Activated CD4-positive, alpha-beta T cell treated with anti-CD3 and anti-CD28 coated beads for 36 hours (primary cell): ENCODE measurements around the gene AVPR1B. TPM values are rescaled to one million over a fixed set of nuclear protein-coding genes. Genes with fewer than 3 reads are reported as not detected.
"Not testable (repeated sequence)": the region's sequence is repeated elsewhere in the genome, so short reads cannot be mapped to it uniquely, and the experiment has no call there.

Source experiments
- ATAC-seq: fragments of 200-7000 bp; cut with Tn5 transposase; one replicate; pipeline ENCODE4 v1.10.0; 2021; ENCODE audit warnings: mild to moderate bottlenecking, moderate library complexity
- CTCF ChIA-PET: fragments of 350-600 bp; sonication (Branson Sonifier 250); formaldehyde crosslinking; loops from one replicate; lab custom pipeline; 2021; ENCODE audit warnings: antibody characterized with exemption; lab: Charles Lee
- POLR2A ChIA-PET: fragments of 350-600 bp; sonication (Branson Sonifier 250); formaldehyde crosslinking; loops from one replicate; lab custom pipeline; 2021; ENCODE audit warnings: antibody characterized with exemption, inconsistent platforms; lab: Charles Lee
- DNase-seq: peaks from one replicate; pipeline ENCODE4 v3.0.0-alpha.2; 2020
- H3K27ac Mint-ChIP-seq: one replicate; pipeline ENCODE4 v1.8.0; 2021; ENCODE audit warnings: mixed read lengths
- H3K27me3 Mint-ChIP-seq: one replicate; pipeline ENCODE4 v1.8.0; 2021; ENCODE audit warnings: mixed read lengths
- H3K36me3 Mint-ChIP-seq: one replicate; pipeline ENCODE4 v1.8.0; 2021; ENCODE audit warnings: low read depth, mixed read lengths
- H3K4me1 Mint-ChIP-seq: one replicate; pipeline ENCODE4 v1.8.0; 2021; ENCODE audit warnings: mixed read lengths
- H3K4me3 Mint-ChIP-seq: one replicate; pipeline ENCODE4 v1.8.0; 2021; ENCODE audit warnings: mild to moderate bottlenecking, moderate library complexity, mixed read lengths
- H3K9me3 Mint-ChIP-seq: one replicate; pipeline ENCODE4 v1.8.0; 2021; ENCODE audit warnings: low read depth, mixed read lengths
- intact Hi-C, 2 experiments: fragments of 100-400 bp; cut with DNase I in 1 of 2; cut with micrococcal nuclease in 1 of 2; formaldehyde crosslinking; loops; one replicate each; pipeline versions ENCODE4 v1.14.2 to v1.15.1; 2022 to 2024; cut with DNase I, micrococcal nuclease
- total RNA-seq, 2 experiments: library from RNA; stranded (reverse); gene quantifications; one replicate each; pipeline ENCODE4 v1.2.3, GENCODE V29; 2021

AVPR1B gene
- total RNA-seq, 2 experiments from 2014 or later: not detected

- Mint-ChIP-seq H3K36me3 (no peaks in the 10 kb centered on the region), H3K9me3 (no peaks in the 10 kb centered on the region), H3K4me1 (peaks cover 17% of the 10 kb centered on the region), H3K4me3 (no peak overlapping the region), H3K27me3 (no peaks in the 10 kb centered on the region), H3K27ac (no peak overlapping the region)
- intact Hi-C loops: no loop called here
- CTCF ChIA-PET: interaction anchor here (0.9 to 1.0 kb wide), 3 partner anchors 10 to 28 kb away, joined by 3 read pairs; no protein-coding TSS in a partner anchor
- POLR2A ChIA-PET: no interaction called here
- DNase-seq: no peak
- ATAC-seq: no peak
Observed at GRCh38 chr1:206080026-206080820, 37.0 kb downstream of the AVPR1B start.

- intact Hi-C loops: no loop called here
- Mint-ChIP-seq H3K36me3 (no peaks in the 10 kb centered on the region), H3K9me3 (no peaks in the 10 kb centered on the region), H3K4me1 (peaks cover 17% of the 10 kb centered on the region), H3K27me3 (no peaks in the 10 kb centered on the region), H3K27ac (no peak overlapping the region), H3K4me3 (no peak overlapping the region)
- ChIA-PET CTCF (interaction anchor here (0.8 to 2.0 kb wide), 2 partner anchors 48 to 481 kb away, joined by 4 to 9 read pairs; no protein-coding TSS in a partner anchor), POLR2A (no interaction called here)
- DNase-seq: no peak
- no peak for ATAC-seq
Observed at GRCh38 chr1:206079135-206079534, 38.1 kb downstream of the AVPR1B start.

- Mint-ChIP-seq H3K27me3 (no peaks in the 10 kb centered on the region), H3K9me3 (no peaks in the 10 kb centered on the region), H3K4me1 (peaks cover 17% of the 10 kb centered on the region), H3K4me3 (no peak overlapping the region), H3K36me3 (no peaks in the 10 kb centered on the region), H3K27ac (no peak overlapping the region)
- ATAC-seq (no peak), DNase-seq (no peak)
- intact Hi-C loops: no loop called here
- ChIA-PET CTCF (no interaction called here), POLR2A (no interaction called here)
Observed at GRCh38 chr1:206075786-206076755, 41.1 kb downstream of the AVPR1B start.

GRCh38 chr1:206074839-206075238 is 42.3 kb downstream of the AVPR1B start:
- ChIA-PET POLR2A (no interaction called here), CTCF (interaction anchor here (0.6 kb wide), 1 partner anchor 444 kb away, joined by 3 read pairs; no protein-coding TSS in a partner anchor)
- Mint-ChIP-seq H3K4me3 (no peak overlapping the region), H3K36me3 (no peaks in the 10 kb centered on the region), H3K27me3 (no peaks in the 10 kb centered on the region), H3K4me1 (peaks cover 4% of the 10 kb centered on the region), H3K27ac (no peak overlapping the region), H3K9me3 (no peaks in the 10 kb centered on the region)
- DNase-seq (no peak), ATAC-seq (no peak)
- intact Hi-C loops: no loop called here

DNA sequence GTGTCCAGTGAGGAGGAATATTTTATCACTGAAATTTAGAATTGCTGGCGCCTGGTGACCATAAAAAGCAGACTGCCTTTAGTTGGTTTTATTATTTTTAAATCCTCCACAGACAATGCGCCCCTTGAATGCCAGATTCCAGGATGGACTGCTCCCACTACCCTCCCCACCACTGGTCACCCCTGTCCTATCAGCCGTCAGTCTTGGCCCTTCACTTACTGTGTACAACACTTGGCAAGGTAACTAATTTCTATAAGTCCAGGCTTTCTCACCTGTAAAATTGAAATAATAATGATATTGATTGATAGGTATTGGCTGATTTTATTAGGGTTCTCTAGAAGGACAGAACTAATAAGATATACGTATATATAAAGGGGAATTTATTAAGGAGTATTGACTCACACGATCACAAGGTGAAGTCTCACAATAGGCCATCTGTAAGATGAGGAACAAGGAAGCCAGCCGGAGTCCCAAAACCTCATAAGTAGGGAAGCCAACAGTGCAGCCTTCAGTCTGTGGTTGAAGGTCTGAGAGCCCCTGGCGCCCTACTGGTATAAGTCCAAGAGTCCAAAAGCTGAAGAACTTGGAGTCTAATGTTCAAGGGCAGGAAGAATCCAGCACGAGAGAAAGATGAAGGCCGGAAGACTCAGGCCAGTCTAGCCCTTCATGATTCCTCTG is 46.4 kb downstream of the AVPR1B start:
- CTCF ChIA-PET: interaction anchor here (1.0 kb wide), 1 partner anchor 9 kb away, joined by 3 read pairs; no protein-coding TSS in a partner anchor
- Mint-ChIP-seq H3K27me3 (peaks cover 7% of the 10 kb centered on the region), H3K4me3 (no peak overlapping the region), H3K27ac (no peak overlapping the region), H3K4me1 (peaks cover 10% of the 10 kb centered on the region), H3K36me3 (no peaks in the 10 kb centered on the region), H3K9me3 (no peaks in the 10 kb centered on the region)
- DNase-seq (no peak), ATAC-seq (no peak)
- POLR2A ChIA-PET: no interaction called here
- intact Hi-C loops: no loop called here

DNA sequence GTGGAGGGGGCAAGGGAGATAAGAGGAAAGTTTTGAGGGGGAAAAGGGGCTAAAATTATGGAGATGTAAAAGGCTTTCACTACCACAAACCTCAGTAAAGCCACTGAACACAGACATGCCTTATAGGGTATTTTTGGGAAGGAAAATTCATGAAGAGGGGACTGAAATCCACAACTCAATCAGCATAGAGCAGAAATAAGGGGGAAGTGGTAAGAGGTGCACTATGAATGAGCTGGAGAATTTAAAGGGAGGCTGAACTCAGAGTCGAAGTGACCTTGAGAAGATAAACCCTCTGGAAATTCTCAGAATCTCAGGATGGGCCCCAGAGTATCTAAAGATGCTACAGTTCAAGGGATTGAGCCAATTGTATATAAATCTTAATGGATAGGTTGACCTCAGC is 48.9 kb downstream of the AVPR1B start:
- H3K27me3 Mint-ChIP-seq: peaks cover 7% of the 10 kb centered on the region
- H3K9me3 Mint-ChIP-seq: no peaks in the 10 kb centered on the region
- H3K4me3 Mint-ChIP-seq: no peak overlapping the region
- H3K36me3 Mint-ChIP-seq: no peaks in the 10 kb centered on the region
- ATAC-seq (no peak), DNase-seq (no peak)
- ChIA-PET CTCF (interaction anchor here (0.8 to 1.3 kb wide), 2 partner anchors 26 to 38 kb away, joined by 3 read pairs; no protein-coding TSS in a partner anchor), POLR2A (no interaction called here)
- no peak overlapping the region for H3K27ac Mint-ChIP-seq
- peaks cover 10% of the 10 kb centered on the region for H3K4me1 Mint-ChIP-seq
- intact Hi-C loops: no loop called here

GRCh38 chr1:206067486-206068227 is 49.5 kb downstream of the AVPR1B start:
- POLR2A ChIA-PET: no interaction called here
- no peak for DNase-seq
- intact Hi-C loops: no loop called here
- Mint-ChIP-seq H3K9me3 (peaks cover 4% of the 10 kb centered on the region), H3K27me3 (peaks cover 7% of the 10 kb centered on the region), H3K36me3 (no peaks in the 10 kb centered on the region), H3K4me3 (no peak overlapping the region), H3K27ac (no peak overlapping the region), H3K4me1 (peaks cover 10% of the 10 kb centered on the region)
- CTCF ChIA-PET: interaction anchor here (0.8 to 1.3 kb wide), 3 partner anchors 27 to 445 kb away, joined by 3 to 4 read pairs (median 3); no protein-coding TSS in a partner anchor
- peak; percentile 26 for ATAC-seq

DNA sequence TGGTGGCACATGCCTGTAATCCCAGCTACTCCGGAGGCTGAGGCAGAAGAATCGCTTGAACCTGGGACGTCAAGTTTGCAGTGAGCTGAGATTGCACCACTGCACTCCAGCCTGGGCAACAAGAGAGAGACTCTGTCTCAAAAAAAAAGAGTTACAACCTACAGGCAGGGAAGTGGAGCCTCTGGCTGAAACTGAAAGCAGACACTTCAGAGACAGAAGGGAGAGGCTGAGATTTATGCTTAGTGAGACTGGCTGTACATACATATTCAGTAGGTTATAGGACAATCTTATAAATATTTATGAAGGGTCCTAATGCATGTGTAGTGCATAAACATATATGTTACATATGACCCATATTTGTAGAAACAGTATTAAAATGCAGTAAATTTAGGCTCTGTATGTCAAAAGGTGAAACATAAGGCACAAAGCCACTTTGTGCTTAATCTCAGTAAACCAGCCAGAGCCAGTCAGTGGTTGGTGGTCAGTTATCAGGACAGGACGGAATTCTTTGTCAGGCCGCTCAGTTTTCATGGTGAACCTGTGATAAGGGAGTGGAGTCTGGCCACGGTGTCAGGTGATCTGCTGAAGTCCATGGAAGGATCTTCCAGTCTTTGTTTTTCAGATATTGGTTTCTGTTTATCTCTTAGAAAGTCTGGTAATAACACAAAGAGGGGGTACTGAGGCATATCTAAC is 50.6 kb downstream of the AVPR1B start:
- POLR2A ChIA-PET: no interaction called here
- intact Hi-C loops: no loop called here
- H3K9me3 Mint-ChIP-seq: peaks cover 4% of the 10 kb centered on the region
- peaks cover 7% of the 10 kb centered on the region for H3K27me3 Mint-ChIP-seq
- no peak overlapping the region for H3K27ac Mint-ChIP-seq
- ATAC-seq (peak; percentile 72), DNase-seq (peak; percentile 15)
- peaks cover 10% of the 10 kb centered on the region for H3K4me1 Mint-ChIP-seq
- H3K36me3 Mint-ChIP-seq: no peaks in the 10 kb centered on the region
- CTCF ChIA-PET: interaction anchor here (0.8 to 1.3 kb wide), 2 partner anchors 36 to 446 kb away, joined by 3 to 4 read pairs; no protein-coding TSS in a partner anchor
- H3K4me3 Mint-ChIP-seq: no peak overlapping the region

- DNase-seq: no peak
- ChIA-PET CTCF (no interaction called here), POLR2A (no interaction called here)
- intact Hi-C loops: no loop called here
- Mint-ChIP-seq H3K4me1 (peaks cover 10% of the 10 kb centered on the region), H3K36me3 (no peaks in the 10 kb centered on the region), H3K27me3 (peaks cover 7% of the 10 kb centered on the region), H3K9me3 (peaks cover 4% of the 10 kb centered on the region), H3K27ac (no peak overlapping the region), H3K4me3 (no peak overlapping the region)
- no peak for ATAC-seq
Observed at GRCh38 chr1:206065547-206066145, 51.5 kb downstream of the AVPR1B start.

- H3K4me3 Mint-ChIP-seq, DNase-seq, H3K9me3 Mint-ChIP-seq, intact Hi-C loops, H3K36me3 Mint-ChIP-seq, H3K27ac Mint-ChIP-seq, ATAC-seq, CTCF ChIA-PET, POLR2A ChIA-PET, H3K27me3 Mint-ChIP-seq: not testable (repeated sequence)
- H3K4me1 Mint-ChIP-seq: peaks cover 10% of the 10 kb centered on the region
Observed at GRCh38 chr1:206064501-206064900, 52.7 kb downstream of the AVPR1B start.
